Bronchial epithelial cell (primary cell): ENCODE results near the gene OTOGL. TPM values are rescaled to one million over a fixed set of nuclear protein-coding genes. Genes with fewer than 3 reads are reported as not detected.
"Not testable (repeated sequence)": the region's sequence is repeated elsewhere in the genome, so short reads cannot be mapped to it uniquely, and the experiment has no call there.

Experiments
- DNase-seq: peaks from one replicate; pipeline ENCODE4 v3.0.0-alpha.2; 2010; ENCODE audit warnings: low read depth
- FAIRE-seq: peaks from 2 replicates; lab custom pipeline; 2011; peaks lifted over from hg19 to GRCh38; lab: Jason Lieb, UNC
- H3K27me3 ChIP-seq: 2 replicates; pipeline ENCODE4 v1.5.1; 2011; ENCODE audit warnings: low read length; ENCODE audit not compliant: control insufficient read depth, insufficient read depth
- H3K36me3 ChIP-seq: 2 replicates; pipeline ENCODE4 v1.5.1; 2011; ENCODE audit warnings: low read length; ENCODE audit not compliant: control insufficient read depth, insufficient read depth
- H3K4me3 ChIP-seq: 2 replicates; pipeline ENCODE4 v1.5.1; 2011; ENCODE audit warnings: mild to moderate bottlenecking, low read depth, low read length, control low read depth
- CTCF ChIP-seq: IDR thresholded peaks from 2 replicates; pipeline ENCODE4 v1.5.1; 2011; ENCODE audit warnings: mild to moderate bottlenecking, moderate library complexity, low read length, control low read depth, inconsistent platforms; ENCODE audit not compliant: insufficient read depth, severe bottlenecking
- total RNA-seq: library from RNA; depleted of rRNA; stranded (reverse); fragments of >200 nt; gene quantifications from 2 replicates; pipeline ENCODE4 v1.2.1, GENCODE V29; 2014

The OTOGL gene
- total RNA-seq, 1 donor from 2014 or later: not detected

- no peak for FAIRE-seq
- Histone ChIP-seq H3K4me3 (no peak overlapping the region), H3K36me3 (no peaks in the 10 kb centered on the region)
Measured at GRCh38 chr12:80211671-80212070, 112.3 kb downstream of the OTOGL start.

GRCh38 chr12:80212938-80213645 is 113.8 kb downstream of the OTOGL start:
- H3K27me3 ChIP-seq: no peaks in the 10 kb centered on the region
- DNase-seq (no peak), FAIRE-seq (no peak)
- H3K36me3 ChIP-seq: no peaks in the 10 kb centered on the region
- no peak overlapping the region for H3K4me3 ChIP-seq
- no peak for TF ChIP-seq CTCF

More at GRCh38 chr12:80211671-80212070, 112.3 kb downstream of the OTOGL start:
- H3K27me3 ChIP-seq: no peaks in the 10 kb centered on the region
- no peak for DNase-seq
- no peak for TF ChIP-seq CTCF

DNA sequence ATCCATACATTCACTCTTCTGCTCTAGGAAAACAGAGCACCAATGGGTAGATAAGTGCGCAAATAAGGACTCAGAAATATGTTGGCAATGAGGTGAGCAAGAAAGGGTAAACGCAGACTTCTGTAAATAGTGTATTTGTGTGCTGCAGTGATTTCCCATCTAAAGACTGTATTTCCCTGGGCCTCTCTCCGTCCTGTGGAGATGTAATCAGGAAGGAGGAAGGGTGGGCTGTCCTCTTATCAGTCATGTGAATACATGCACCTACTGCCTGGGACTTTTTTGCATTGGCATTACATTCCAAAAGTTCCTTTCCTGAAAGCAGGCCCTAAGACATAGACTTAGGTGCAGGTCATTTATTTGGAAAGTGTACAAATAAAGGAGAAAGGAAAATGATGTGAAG is 114.5 kb downstream of the OTOGL start:
- no peaks in the 10 kb centered on the region for H3K27me3 ChIP-seq
- no peak for FAIRE-seq
- TF ChIP-seq CTCF: no peak
- no peak overlapping the region for H3K4me3 ChIP-seq
- DNase-seq: no peak
- H3K36me3 ChIP-seq: no peaks in the 10 kb centered on the region

DNA sequence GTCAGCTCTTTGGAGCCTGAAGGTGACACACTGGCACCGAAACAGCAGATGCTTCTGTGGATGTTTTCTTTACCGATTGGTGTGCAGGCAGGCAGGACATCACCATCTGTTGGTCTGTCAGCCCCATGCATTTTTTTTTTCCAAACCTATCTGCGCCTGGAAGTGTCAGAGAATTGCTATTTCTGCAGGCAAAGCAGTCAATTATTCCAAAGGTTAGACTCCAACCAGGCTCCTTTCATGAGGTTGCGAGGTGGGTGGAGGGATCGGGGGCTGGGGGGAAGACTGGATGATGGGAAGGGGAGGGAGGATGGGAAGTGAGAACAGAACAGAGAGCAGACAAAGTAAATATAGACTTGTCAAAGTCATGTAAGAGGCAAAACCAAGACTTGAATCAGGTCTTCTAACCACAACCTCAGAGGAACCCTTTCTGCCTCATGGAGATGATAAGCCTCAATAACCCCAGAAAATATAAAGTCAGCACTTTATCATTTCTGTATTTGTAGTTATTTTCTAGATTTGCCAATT is 117.7 kb downstream of the OTOGL start:
- no peak for FAIRE-seq
- Histone ChIP-seq H3K4me3 (no peak overlapping the region), H3K27me3 (no peaks in the 10 kb centered on the region), H3K36me3 (no peaks in the 10 kb centered on the region)
- DNase-seq: no peak
- TF ChIP-seq CTCF: no peak

- DNase-seq, H3K27me3 ChIP-seq, H3K36me3 ChIP-seq, FAIRE-seq, H3K4me3 ChIP-seq: not testable (repeated sequence)
Measured at GRCh38 chr12:80218925-80219324, 119.6 kb downstream of the OTOGL start.

GRCh38 chr12:80219345-80219744 is 120.0 kb downstream of the OTOGL start:
- DNase-seq (no peak), FAIRE-seq (no peak)
- no peak overlapping the region for H3K4me3 ChIP-seq
- TF ChIP-seq CTCF: no peak
- H3K36me3 ChIP-seq: no peaks in the 10 kb centered on the region
- H3K27me3 ChIP-seq: no peaks in the 10 kb centered on the region
